HG03103 (cell line): ENCODE data around the gene RGP1.

Experiments
- ATAC-seq: cut with Tn5 transposase; IDR thresholded peaks from one replicate; pipeline ENCODE4 v1.9.1; 2021; ENCODE audit warnings: low read depth; ENCODE audit not compliant: unreplicated experiment

Gene RGP1

GRCh38 chr9:35718721-35719511, 30.2 kb upstream of the RGP1 start:
- no peak for ATAC-seq

GRCh38 chr9:35719546-35719945, 29.5 kb upstream of the RGP1 start:
- no peak for ATAC-seq

GRCh38 chr9:35723426-35723825, 25.7 kb upstream of the RGP1 start:
- no peak for ATAC-seq

GRCh38 chr9:35723908-35724307, 25.2 kb upstream of the RGP1 start:
- no peak for ATAC-seq

- ATAC-seq = no peak
These were observed 23.7 kb upstream of the RGP1 start for GRCh38 chr9:35725362-35725761.

GRCh38 chr9:35726931-35727330, 22.2 kb upstream of the RGP1 start:
- ATAC-seq = no peak

- ATAC-seq = no peak
These were observed 21.4 kb upstream of the RGP1 start for GRCh38 chr9:35727676-35728040.

GRCh38 chr9:35728041-35728971, 20.8 kb upstream of the RGP1 start:
- no peak for ATAC-seq

GRCh38 chr9:35729101-35729500, 20.0 kb upstream of the RGP1 start:
- no peak for ATAC-seq

GRCh38 chr9:35729700-35730485, 19.2 kb upstream of the RGP1 start:
- no peak for ATAC-seq

- no peak for ATAC-seq
These were observed 18.6 kb upstream of the RGP1 start for GRCh38 chr9:35730486-35730854.

- no peak for ATAC-seq
These were observed 17.5 kb upstream of the RGP1 start for GRCh38 chr9:35731415-35732184.

- peak; percentile 73 for ATAC-seq
These were observed 16.8 kb upstream of the RGP1 start, which contains the start of the genes CREB3 and TLN1 for GRCh38 chr9:35732185-35732799. TSS of gene CREB3 (plus strand) at chr9:35732666. CDS start at chr9:35732773, 107 bp downstream. TSS of gene TLN1 (minus strand) at chr9:35732195. CDS start at chr9:35725694, 6,501 bp downstream.

- no peak for ATAC-seq
These were observed 16.1 kb upstream of the RGP1 start for GRCh38 chr9:35732800-35733541.

GRCh38 chr9:35734096-35734495, 15.0 kb upstream of the RGP1 start:
- ATAC-seq = no peak

GRCh38 chr9:35736201-35736633, 12.9 kb upstream of the RGP1 start:
- no peak for ATAC-seq

GRCh38 chr9:35737143-35737542, 11.9 kb upstream of the RGP1 start:
- ATAC-seq = no peak

- no peak for ATAC-seq
These were observed 10.9 kb upstream of the RGP1 start for GRCh38 chr9:35738186-35738585.

- no peak for ATAC-seq
These were observed 10.2 kb upstream of the RGP1 start for GRCh38 chr9:35738924-35739323.
